Hematopoietic multipotent progenitor cell treated with erythropoietin and hydrocortisone succinate and interleukin-3 and kit ligand, for 17 days (in vitro differentiated cells): Measurements from ENCODE around the gene PLPP1.
"Not testable (repeated sequence)": the region's sequence is repeated elsewhere in the genome, so short reads cannot be mapped to it uniquely, and the experiment has no call there.

Source experiments
- DNase-seq: peaks from one replicate; pipeline ENCODE4 v3.0.0-alpha.2; 2015; ENCODE audit warnings: low spot score

Gene PLPP1

DNA sequence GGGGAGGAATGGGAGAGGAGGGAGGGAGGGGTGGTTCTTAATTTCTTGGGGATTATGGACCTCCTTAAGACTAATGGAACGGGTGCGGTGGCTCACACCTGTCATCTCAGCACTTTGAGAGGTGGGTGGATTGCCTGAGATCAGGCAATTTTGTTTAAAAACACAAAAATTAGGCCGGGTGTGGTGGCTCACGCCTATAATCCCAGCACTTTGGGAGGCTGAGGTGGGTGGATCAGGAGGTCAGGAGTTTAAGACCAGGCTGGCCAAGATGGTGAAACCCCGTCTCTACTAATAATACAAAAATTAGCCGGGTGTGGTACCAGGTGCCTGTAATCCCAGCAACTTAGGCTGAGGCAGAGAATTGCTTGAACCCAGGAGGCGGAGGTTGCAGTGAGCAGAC, 30.8 kb downstream of the PLPP1 start:
- DNase-seq, result not testable (repeated sequence)

GRCh38 chr5:55502759-55503158, 32.0 kb downstream of the PLPP1 start:
- no peak for DNase-seq

GRCh38 chr5:55498457-55498856, 36.3 kb downstream of the PLPP1 start:
- no peak for DNase-seq

GRCh38 chr5:55497712-55498111, 37.1 kb downstream of the PLPP1 start:
- DNase-seq, result no peak

DNA sequence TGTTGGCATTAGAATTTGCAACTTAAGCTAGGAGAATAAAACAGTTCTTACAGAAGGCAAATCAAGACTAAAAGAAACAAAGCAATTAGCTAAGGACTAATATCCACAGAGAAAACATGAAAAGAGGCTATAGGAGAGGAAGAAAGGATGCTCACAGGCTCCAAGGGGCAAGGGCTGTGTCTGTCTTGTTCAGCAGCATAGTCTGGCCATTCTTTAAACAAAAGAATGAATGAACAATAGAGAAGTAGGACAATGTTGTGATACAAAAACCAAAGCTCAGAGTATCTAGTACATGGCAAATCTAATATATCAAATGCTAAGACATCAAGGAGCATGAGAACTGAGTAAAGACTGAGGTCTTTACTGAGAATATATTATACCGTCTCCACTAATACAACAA, 39.5 kb downstream of the PLPP1 start:
- no peak for DNase-seq

DNA sequence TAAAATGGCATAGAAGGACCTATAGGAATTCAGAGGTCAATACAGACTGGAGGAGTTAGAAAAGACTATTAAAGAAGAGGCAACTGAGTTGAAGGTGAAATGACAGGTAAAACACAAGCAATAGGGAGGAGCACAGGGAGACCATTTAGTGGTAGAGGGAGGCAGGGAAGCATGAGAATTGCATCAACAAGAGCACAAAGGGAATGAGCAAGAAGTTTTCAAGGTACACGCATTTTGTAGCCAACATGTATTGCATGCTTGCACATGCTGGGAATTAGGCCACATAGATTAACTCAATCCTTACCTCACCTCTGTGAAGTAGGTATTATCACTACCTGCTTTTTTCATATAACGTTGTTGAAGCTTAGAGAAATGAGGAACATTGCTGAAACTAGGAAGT, 42.3 kb downstream of the PLPP1 start:
- no peak for DNase-seq

- DNase-seq, result no peak
Observed at GRCh38 chr5:55485073-55485472, 49.7 kb downstream of the PLPP1 start.

GRCh38 chr5:55484531-55484930, 50.2 kb downstream of the PLPP1 start:
- no peak for DNase-seq

GRCh38 chr5:55483885-55484284, 50.9 kb downstream of the PLPP1 start:
- DNase-seq, result no peak

DNA sequence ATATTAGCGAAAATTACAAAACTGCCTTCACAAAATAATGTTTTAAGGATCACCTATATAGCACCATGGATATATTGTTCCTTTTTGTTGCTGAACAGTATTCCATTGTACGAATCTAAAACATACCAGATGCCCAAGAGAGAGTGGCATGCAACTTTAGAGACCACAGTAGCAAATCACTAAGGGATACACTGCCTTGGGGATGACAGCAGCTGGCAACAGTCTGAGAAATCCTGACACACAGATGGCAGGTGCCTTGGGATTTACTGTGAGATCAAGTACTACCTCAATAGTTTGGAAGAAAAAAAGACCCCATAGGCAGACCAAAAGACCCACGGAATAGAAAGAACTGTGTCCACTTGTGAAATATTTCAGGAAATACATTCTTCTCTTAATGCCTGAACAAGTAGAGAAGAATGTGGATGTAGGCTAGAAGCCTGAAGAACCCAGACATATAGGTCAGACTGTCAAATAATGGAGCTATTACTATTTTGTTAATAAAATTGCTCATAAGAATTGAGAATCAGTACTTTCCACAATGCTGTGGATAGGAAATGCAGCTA, 53.4 kb downstream of the PLPP1 start:
- DNase-seq, result no peak

GRCh38 chr5:55480781-55481180, 54.0 kb downstream of the PLPP1 start:
- DNase-seq, result no peak

DNA sequence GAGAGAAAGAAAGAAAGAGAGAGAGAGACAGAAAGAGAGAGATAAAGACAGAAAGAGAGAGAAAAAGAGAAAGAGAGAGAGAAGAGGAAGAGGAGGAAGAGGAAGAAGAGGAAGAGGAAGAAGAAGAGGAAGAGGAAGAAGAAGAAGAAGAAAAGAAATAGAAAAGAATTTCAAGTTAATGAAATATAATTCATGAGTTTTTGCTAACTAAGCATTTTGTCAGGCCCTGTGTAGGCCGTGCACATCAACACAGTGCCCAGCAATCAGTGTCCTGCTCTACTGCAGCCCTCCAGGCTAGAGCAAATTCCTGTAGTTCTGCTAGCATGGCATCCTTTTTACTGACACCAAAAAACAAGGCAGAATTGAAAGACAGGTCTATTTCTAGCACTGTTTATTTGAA, 62.1 kb downstream of the PLPP1 start:
- no peak for DNase-seq

DNA sequence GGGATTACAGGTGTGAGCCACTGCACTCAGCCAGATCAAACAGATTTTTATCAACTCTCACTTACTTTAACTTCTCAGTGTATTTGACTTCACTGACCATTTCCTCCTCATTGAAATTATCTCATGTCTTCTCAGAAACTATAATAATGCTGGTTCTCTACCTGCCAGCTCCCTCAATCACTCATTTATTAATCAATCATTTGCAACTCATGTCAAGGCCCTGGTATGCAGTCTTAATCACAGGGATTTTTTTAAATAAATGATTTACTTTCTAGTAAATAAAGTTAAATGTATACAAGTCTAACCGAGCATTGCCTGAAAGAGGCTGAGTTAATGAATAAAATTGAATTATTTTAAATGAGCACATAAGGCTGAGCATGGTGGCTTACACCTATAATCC, 63.3 kb downstream of the PLPP1 start:
- no peak for DNase-seq

DNA sequence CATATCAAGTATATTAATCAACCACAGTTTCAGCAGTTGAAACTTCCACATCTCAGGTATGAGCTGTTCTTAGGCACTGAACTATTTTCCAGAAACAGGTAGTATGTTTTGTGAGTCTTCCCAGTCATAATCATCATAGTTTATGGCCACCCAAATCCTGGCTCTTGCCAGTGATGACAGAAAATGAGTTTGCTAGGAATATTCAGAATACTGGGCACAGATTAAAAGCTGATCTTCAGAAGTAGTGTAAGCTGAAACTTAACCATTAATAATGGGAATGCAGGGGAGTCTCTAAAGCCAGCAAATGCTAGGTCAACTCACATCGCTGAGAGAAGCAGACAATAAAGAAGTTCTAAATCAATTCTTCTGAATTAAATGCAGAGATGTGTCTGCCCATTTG, 64.5 kb downstream of the PLPP1 start:
- no peak for DNase-seq

DNA sequence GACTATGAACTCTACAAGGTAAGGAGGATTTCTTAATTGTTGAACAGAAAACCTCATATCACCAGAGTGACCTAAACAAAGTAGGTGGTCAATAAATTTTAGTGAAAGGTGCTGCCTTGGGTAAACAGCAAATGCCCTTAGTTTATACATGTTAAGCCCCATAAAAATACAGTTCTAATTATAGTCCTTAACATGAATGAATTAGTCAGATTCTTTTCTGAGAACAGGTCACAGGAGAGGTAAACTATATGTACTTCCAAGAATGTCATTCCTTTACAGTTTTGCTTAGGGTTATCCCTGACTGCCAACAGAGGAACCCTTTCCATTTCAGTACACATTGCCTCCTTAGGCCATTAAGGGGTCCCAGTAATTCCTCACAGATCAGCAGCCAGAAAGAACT, 64.9 kb downstream of the PLPP1 start:
- DNase-seq, result no peak

GRCh38 chr5:55467862-55468551, 66.8 kb downstream of the PLPP1 start:
- no peak for DNase-seq

GRCh38 chr5:55463613-55464012, 71.2 kb downstream of the PLPP1 start:
- DNase-seq, result no peak

DNA sequence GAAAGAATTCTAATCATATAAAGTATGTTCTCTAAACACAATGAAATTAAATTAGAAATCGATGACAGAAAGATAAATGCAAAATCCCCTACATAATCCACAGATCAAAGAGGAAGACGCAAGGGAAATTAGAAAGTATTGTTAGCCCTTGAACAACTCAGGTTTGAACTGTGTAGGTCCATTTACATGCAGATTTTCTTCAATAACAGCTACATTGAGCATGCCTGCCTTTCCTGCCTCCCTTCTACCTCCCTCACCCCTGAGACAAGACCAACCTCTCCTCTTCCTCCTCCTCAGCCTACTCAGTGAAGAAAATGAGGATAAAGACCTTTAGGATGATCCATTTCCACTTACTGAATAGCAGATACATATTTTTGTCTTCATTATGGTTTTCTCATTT, 75.2 kb downstream of the PLPP1 start:
- DNase-seq, result no peak

- DNase-seq, result no peak
Observed at GRCh38 chr5:55456216-55456895, 78.4 kb downstream of the PLPP1 start.

GRCh38 chr5:55454282-55454681, 80.5 kb downstream of the PLPP1 start:
- DNase-seq, result no peak

- no peak for DNase-seq
Observed at GRCh38 chr5:55453211-55453610, 81.6 kb downstream of the PLPP1 start.

GRCh38 chr5:55451976-55452375, 82.8 kb downstream of the PLPP1 start:
- no peak for DNase-seq

DNA sequence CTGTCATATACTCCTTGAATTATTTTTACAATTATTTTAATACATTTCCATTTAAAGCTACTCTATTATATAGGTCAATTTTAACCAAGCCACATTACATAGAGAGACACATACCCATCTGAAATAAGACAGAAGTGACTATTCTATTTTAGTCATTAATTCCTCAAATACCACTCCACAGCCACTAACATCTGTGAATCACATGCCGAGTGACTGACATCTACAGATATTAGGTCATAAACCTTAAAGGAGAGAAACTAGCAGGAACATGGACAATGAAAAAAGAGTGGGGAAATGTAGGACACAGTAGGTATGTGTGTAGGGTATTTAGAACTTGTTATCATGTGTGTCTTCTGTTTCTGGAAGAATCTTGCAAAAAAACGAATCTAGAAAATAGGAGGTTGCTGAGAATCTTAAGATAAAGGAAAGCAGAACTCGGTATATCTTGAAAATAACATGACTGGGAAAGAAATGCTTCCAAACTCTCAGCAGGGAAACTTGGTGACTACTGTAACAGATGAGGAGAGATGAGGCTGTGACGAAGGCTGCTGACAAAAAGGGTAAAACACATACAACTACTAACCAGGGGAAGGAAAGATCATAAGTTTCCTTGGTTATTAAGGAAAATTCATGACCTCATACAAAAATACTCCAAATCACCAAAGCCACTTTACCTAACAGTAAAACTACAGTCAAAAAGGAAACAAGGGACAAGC, 84.6 kb downstream of the PLPP1 start:
- no peak for DNase-seq
